ENCODE results near the gene CELA3B.

- no peak for TF ChIP-seq REST (IDR thresholded peaks at IDR 0.05; ENCODE audit: insufficient read depth in 1 of 2, low read depth in 2 of 2, low read length in 2 of 2)
- no peak for TF ChIP-seq POLR2AphosphoS5 (IDR thresholded peaks at IDR 0.05; ENCODE audit: low read depth, low read length)
Observed at GRCh38 chr1:21935891-21936365, 40.9 kb upstream of the CELA3B start.

All from PFSK-1 (cell line).